Lower lobe of right lung (tissue), 2 donors: ENCODE data around the gene MYO1A. TPM values are rescaled to one million over a fixed set of nuclear protein-coding genes. Genes with fewer than 3 reads are reported as not detected.

ENCODE experiments used
- ATAC-seq, 2 donors: fragments of 200-7000 bp; cut with Tn5 transposase; one replicate each; pipeline ENCODE4 v1.9.1; 2020 to 2022; ENCODE audit warnings: mild to moderate bottlenecking in 2 of 2, moderate library complexity in 2 of 2
- DNase-seq: peaks from one replicate; pipeline ENCODE4 v3.0.0-alpha.2; 2020
- H3K27ac ChIP-seq: fragments of 200-600 bp; one replicate; pipeline ENCODE4 v1.8.0; 2022
- H3K27me3 ChIP-seq: fragments of 200-600 bp; one replicate; pipeline ENCODE4 v1.8.0; 2022; ENCODE audit warnings: low read depth
- H3K36me3 ChIP-seq: fragments of 200-600 bp; one replicate; pipeline ENCODE4 v1.8.0; 2022; ENCODE audit warnings: mild to moderate bottlenecking
- H3K4me1 ChIP-seq: fragments of 200-600 bp; one replicate; pipeline ENCODE4 v1.8.0; 2022
- H3K4me3 ChIP-seq: fragments of 200-600 bp; one replicate; pipeline ENCODE4 v1.8.0; 2022; ENCODE audit warnings: mild to moderate bottlenecking
- H3K9me3 ChIP-seq: fragments of 200-600 bp; one replicate; pipeline ENCODE4 v1.8.0; 2022
- CTCF ChIP-seq: fragments of 200-600 bp; IDR thresholded peaks from one replicate; pipeline ENCODE4 v1.8.0; 2022; ENCODE audit warnings: antibody characterized with exemption, mild to moderate bottlenecking
- intact Hi-C: fragments of 100-400 bp; cut with DNase I; formaldehyde crosslinking; loops from one replicate; pipeline ENCODE4 v1.11.0; 2022
- total RNA-seq: library from RNA; stranded (reverse); fragmentation: NEBNext Ultra II Directional; extraction: Animal tissue kit (Norgen Biotek cat#: 25700); gene quantifications from one replicate; pipeline ENCODE4 v1.2.1, GENCODE V29; 2021
- donor health status: DM: no; HTN: yes; CAD: no; lungs with severe emphysema.

Gene MYO1A
- total RNA-seq, 1 donor from 2014 or later, result 2.9 TPM

GRCh38 chr12:57042695-57043094, 7.2 kb downstream of the MYO1A start:
- no peaks in the 10 kb centered on the region for H3K9me3 ChIP-seq
- TF ChIP-seq CTCF, result no peak
- intact Hi-C loops, result no loop called here
- DNase-seq (no peak), ATAC-seq (no peak)
- no peak overlapping the region for H3K4me3 ChIP-seq
- H3K27me3 ChIP-seq, result no peaks in the 10 kb centered on the region
- no peaks in the 10 kb centered on the region for H3K36me3 ChIP-seq
- H3K27ac ChIP-seq, result no peak overlapping the region
- peaks cover 1% of the 10 kb centered on the region for H3K4me1 ChIP-seq

- DNase-seq (no peak), ATAC-seq (no peak)
- Histone ChIP-seq H3K27ac (no peak overlapping the region), H3K4me1 (no peaks in the 10 kb centered on the region), H3K9me3 (no peaks in the 10 kb centered on the region), H3K4me3 (no peak overlapping the region), H3K27me3 (no peaks in the 10 kb centered on the region), H3K36me3 (no peaks in the 10 kb centered on the region)
- intact Hi-C loops, result no loop called here
- TF ChIP-seq CTCF, result no peak
These were observed 9.2 kb downstream of the MYO1A start for GRCh38 chr12:57040750-57041149.

DNA sequence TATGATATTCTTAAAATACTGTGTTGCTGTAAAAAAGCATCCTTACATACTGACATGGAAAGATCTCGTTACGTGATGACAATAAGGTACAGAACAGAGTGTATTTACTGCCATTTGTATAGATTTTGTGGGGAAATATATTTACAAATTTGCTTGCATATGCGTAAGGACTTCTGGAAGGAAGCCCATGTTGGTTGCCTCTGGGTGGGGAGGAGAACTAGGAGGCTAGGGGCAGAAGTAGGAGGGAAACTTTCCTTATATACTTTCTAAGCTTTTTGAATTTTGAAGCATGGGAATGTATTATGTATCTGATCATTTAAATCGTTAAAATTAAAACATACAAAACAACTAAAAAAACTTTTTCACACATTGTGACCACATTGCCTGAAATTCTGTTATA, 9.7 kb downstream of the MYO1A start:
- intact Hi-C loops, result no loop called here
- H3K9me3 ChIP-seq, result no peaks in the 10 kb centered on the region
- no peaks in the 10 kb centered on the region for H3K27me3 ChIP-seq
- DNase-seq (no peak), ATAC-seq (no peak)
- no peak overlapping the region for H3K27ac ChIP-seq
- no peaks in the 10 kb centered on the region for H3K36me3 ChIP-seq
- TF ChIP-seq CTCF, result no peak
- no peaks in the 10 kb centered on the region for H3K4me1 ChIP-seq
- H3K4me3 ChIP-seq, result no peak overlapping the region

DNA sequence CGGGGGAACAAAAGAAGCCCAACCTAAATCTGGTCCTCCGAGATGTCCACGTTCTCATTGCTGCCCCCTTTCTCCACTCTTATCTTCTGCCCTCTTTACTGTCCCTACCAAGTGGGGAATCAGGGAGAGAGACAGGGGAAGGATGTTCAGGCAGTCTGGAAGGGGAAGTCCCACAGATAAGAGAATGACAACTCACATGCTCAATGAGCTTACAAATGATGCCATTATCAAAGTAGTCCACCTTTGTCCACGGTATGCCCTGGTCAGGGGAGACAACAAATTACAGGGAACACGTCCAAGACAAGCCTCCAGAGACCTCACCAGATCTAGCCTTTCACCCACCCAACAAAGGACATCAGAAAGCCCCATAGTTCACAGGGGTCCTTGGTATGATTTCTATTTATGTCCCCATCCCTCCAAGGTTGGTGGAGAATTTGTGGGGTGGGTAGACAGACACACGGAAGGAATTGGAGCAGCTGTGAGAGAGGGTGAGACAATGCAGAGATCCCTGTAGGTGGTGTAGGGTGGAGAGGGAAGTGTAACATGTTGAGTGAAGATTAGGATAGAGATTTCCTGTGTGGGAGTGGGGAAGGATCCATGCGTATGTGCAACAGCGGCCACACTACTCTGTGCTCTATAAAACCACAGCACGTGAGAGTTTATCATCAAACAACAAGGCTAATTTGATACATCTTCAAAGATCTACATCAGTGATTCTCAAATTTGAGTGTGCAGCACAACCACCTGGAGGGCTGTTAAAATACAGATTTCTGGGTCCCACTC, 10.7 kb downstream of the MYO1A start:
- TF ChIP-seq CTCF, result no peak
- no peaks in the 10 kb centered on the region for H3K4me1 ChIP-seq
- ATAC-seq, result no peak
- no peaks in the 10 kb centered on the region for H3K27me3 ChIP-seq
- H3K9me3 ChIP-seq, result no peaks in the 10 kb centered on the region
- no peak overlapping the region for H3K4me3 ChIP-seq
- H3K27ac ChIP-seq, result no peak overlapping the region
- no peak for DNase-seq
- intact Hi-C loops, result no loop called here
- H3K36me3 ChIP-seq, result no peaks in the 10 kb centered on the region

GRCh38 chr12:57037264-57037663, 12.7 kb downstream of the MYO1A start:
- no peak for DNase-seq
- Histone ChIP-seq H3K9me3 (no peaks in the 10 kb centered on the region), H3K27ac (no peak overlapping the region), H3K36me3 (no peaks in the 10 kb centered on the region), H3K4me1 (no peaks in the 10 kb centered on the region), H3K4me3 (no peak overlapping the region), H3K27me3 (no peaks in the 10 kb centered on the region)
- no peak for ATAC-seq
- no peak for TF ChIP-seq CTCF
- intact Hi-C loops, result no loop called here
